ENCODE results near the gene ADGRG3.

DNA sequence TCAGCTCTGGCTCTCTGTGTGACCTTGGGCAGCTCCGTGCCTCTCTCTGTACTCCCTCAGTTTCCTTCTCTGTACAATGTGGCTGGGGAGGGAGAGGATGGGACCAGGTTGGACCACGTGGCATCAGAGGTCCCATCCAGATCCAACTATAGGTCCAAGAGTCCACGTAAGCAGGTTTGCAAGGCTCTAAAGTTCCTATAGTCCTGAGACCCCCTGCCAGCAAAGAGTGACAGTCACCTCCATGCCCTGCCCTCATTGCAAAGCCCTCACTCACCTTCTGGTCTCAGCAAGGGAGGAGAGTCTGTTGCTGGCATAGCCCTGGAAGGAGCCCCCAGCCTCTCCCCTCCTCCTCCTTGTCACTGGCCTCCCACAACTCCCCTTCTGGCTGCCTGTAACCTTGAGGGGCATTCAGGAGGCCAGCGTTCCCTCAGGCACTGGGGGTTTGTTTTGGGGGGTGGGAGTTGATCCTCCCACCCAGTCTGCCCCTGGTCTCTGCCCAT is 20.4 kb downstream of the ADGRG3 start:
- TF ChIP-seq, protein P1, sequence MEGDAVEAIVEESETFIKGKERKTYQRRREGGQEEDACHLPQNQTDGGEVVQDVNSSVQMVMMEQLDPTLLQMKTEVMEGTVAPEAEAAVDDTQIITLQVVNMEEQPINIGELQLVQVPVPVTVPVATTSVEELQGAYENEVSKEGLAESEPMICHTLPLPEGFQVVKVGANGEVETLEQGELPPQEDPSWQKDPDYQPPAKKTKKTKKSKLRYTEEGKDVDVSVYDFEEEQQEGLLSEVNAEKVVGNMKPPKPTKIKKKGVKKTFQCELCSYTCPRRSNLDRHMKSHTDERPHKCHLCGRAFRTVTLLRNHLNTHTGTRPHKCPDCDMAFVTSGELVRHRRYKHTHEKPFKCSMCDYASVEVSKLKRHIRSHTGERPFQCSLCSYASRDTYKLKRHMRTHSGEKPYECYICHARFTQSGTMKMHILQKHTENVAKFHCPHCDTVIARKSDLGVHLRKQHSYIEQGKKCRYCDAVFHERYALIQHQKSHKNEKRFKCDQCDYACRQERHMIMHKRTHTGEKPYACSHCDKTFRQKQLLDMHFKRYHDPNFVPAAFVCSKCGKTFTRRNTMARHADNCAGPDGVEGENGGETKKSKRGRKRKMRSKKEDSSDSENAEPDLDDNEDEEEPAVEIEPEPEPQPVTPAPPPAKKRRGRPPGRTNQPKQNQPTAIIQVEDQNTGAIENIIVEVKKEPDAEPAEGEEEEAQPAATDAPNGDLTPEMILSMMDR (IDR thresholded peaks at IDR 0.05 in 4 of 5, conservative IDR thresholded peaks at IDR 0.05 in 1 of 5): no peak
- no peak for TF ChIP-seq POLR2A (IDR thresholded peaks at IDR 0.05)

All from gastrocnemius medialis (tissue), 4 donors.